Astrocyte of the spinal cord (primary cell): ENCODE measurements around the gene KRT10.
A peak's percentile ranks its signal among the peaks of the same experiment; 100 is the strongest.

Experiments used
- DNase-seq: peaks from one replicate; pipeline ENCODE4 v3.0.0; 2011; ENCODE audit warnings: low read depth, low spot score
- H3K4me3 ChIP-seq: 2 replicates; pipeline ENCODE4 v1.5.1; 2011; ENCODE audit warnings: low read depth, mild to moderate bottlenecking, low read length, moderate library complexity
- CTCF ChIP-seq: IDR thresholded peaks from 2 replicates; pipeline ENCODE4 v1.5.1; 2012; ENCODE audit warnings: low read depth, mild to moderate bottlenecking, low read length, inconsistent platforms
- in situ Hi-C: cut with HindIII; loops from 2 replicates; pipeline ENCODE4 v1.10.0; 2017; ENCODE audit warnings: low sequenced_read_pairs

The KRT10 gene

GRCh38 chr17:40836020-40836419, 13.6 kb upstream of the KRT10 start:
- TF ChIP-seq CTCF, result no peak
- H3K4me3 ChIP-seq, result no peak overlapping the region
- DNase-seq, result no peak
- in situ Hi-C loops, result no loop called here

- no peak for TF ChIP-seq CTCF
- no peak overlapping the region for H3K4me3 ChIP-seq
- DNase-seq, result no peak
- in situ Hi-C loops, result no loop called here
These were observed 11.5 kb upstream of the KRT10 start for GRCh38 chr17:40833882-40834281.

GRCh38 chr17:40832840-40833239, 10.4 kb upstream of the KRT10 start:
- TF ChIP-seq CTCF, result no peak
- in situ Hi-C loops, result no loop called here
- DNase-seq, result no peak
- H3K4me3 ChIP-seq, result no peak overlapping the region

GRCh38 chr17:40830085-40830776, 7.8 kb upstream of the KRT10 start:
- TF ChIP-seq CTCF, result no peak
- in situ Hi-C loops, result no loop called here
- H3K4me3 ChIP-seq, result no peak overlapping the region
- DNase-seq, result no peak

- peak; percentile 71 for DNase-seq
- H3K4me3 ChIP-seq, result no peak overlapping the region
- in situ Hi-C loops, result no loop called here
- TF ChIP-seq CTCF, result no peak
These were observed 6.1 kb upstream of the KRT10 start for GRCh38 chr17:40828454-40829044.

GRCh38 chr17:40827746-40828453, 5.5 kb upstream of the KRT10 start:
- TF ChIP-seq CTCF, result no peak
- DNase-seq, result peak; percentile 70
- in situ Hi-C loops, result no loop called here
- no peak overlapping the region for H3K4me3 ChIP-seq
